ENCODE measurements around the gene CCDC178.
"Not testable (repeated sequence)": the region's sequence is repeated elsewhere in the genome, so short reads cannot be mapped to it uniquely, and the experiment has no call there.

GRCh38 chr18:33339733-33340132 lies 100.8 kb downstream of the CCDC178 start:
- not testable (repeated sequence) for TF ChIP-seq TAF1 (IDR thresholded peaks at IDR 0.05; ENCODE audit: borderline replicate concordance, low read depth, low read length); POLR2A (IDR thresholded peaks at IDR 0.05; ENCODE audit: low read depth, low read length); POLR2AphosphoS5 (IDR thresholded peaks at IDR 0.05; ENCODE audit: low read depth, low read length)
